HG03280 (cell line): Measurements from ENCODE around the gene ARHGAP18.

Experiments
- ATAC-seq: cut with Tn5 transposase; IDR thresholded peaks from one replicate; pipeline ENCODE4 v1.9.1; 2021; ENCODE audit warnings: mild to moderate bottlenecking, moderate library complexity; ENCODE audit not compliant: unreplicated experiment

ARHGAP18 gene, protein sequence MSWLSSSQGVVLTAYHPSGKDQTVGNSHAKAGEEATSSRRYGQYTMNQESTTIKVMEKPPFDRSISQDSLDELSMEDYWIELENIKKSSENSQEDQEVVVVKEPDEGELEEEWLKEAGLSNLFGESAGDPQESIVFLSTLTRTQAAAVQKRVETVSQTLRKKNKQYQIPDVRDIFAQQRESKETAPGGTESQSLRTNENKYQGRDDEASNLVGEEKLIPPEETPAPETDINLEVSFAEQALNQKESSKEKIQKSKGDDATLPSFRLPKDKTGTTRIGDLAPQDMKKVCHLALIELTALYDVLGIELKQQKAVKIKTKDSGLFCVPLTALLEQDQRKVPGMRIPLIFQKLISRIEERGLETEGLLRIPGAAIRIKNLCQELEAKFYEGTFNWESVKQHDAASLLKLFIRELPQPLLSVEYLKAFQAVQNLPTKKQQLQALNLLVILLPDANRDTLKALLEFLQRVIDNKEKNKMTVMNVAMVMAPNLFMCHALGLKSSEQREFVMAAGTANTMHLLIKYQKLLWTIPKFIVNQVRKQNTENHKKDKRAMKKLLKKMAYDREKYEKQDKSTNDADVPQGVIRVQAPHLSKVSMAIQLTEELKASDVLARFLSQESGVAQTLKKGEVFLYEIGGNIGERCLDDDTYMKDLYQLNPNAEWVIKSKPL

DNA sequence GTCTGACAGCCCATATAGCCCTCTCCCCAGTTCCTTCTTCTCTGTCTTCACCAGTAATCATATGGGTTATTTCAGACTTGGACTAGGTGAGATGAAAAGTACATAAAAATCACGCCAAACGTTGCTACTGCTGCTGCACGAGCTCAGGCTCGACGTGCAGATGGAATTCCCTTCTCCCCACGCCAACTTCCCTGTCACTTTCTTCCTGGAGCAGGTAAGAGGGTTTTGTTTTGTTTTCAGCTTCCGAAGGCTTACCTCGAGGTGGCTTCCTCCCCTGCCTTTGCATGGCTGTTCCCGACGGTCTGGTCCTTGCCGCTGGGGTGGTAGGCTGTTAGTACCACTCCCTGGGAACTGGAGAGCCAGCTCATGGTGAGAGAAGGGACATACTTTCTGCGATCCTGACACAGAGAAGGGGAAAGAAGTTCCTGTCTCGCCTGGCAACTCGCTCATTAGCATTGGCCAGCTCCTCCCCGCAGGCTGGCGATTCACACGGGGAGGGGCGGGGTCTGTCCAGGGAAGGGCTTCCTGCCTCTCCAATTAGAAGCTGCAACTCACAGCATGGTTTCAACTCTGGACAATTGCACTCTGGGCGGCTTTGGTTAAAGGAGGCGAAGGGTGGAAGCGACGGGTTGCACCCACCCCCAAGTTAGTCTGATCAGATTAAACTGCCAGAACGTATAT lies at the start of gene ARHGAP18:
TSS of gene ARHGAP18 (minus strand) at position 409 of the 681 bp plus-strand sequence. CDS start at position 368, 41 bp downstream.
- ATAC-seq = peak; percentile 96

DNA sequence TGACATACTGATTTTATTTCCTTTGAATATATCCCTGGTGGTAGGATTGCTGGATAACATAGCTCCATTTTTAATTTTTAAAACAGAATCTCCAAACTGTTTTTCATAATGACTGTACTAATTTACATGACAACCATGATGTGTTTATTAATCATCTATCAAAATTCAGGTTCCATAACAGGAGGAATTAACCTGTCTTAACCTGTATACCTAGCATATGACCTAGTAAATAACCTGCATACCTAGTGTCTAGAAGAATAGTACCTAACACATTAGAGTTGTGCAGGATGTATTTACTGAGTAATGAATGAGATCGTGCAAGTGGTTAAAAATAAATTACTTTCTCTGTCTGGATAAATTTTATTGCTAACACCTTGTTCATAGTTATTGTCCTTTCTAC lies 45.8 kb upstream of the ARHGAP18 start:
- no peak for ATAC-seq

DNA sequence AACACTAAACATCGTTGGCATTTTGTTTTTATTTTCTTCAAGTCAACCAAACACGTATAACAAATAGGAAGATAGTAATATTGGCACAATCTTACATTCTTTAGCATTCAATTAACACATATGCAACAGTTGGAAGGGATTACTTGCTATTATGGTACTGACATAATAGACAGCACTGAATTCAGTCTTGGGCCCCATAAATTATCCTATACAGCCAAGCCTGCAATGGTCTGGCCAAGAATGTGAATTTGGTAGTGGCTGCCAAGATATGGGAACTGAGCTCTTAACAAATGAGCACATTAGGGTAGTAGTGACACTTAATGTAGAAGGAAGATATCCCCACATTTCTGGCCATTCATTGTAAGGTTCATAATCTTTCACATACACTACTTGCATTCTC lies 44.8 kb upstream of the ARHGAP18 start:
- ATAC-seq = no peak

DNA sequence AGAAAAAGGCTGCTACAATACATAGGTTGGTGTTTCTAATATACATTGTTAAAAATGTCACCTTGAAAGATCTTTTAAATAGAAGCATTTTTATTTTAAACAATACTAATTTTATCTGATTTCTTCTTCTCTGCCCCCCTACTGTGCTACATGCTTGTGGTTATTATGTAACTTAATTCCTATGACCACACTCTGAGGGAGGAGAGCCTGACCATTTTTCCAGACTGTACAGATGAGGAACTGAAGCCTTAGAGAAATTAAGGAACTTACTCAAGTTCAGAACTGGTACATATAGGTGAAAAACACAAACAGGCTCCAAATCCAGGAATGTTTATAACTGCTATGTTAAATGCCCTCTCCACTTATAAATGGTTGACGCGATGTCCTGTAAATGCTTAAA lies 43.4 kb upstream of the ARHGAP18 start:
- no peak for ATAC-seq

DNA sequence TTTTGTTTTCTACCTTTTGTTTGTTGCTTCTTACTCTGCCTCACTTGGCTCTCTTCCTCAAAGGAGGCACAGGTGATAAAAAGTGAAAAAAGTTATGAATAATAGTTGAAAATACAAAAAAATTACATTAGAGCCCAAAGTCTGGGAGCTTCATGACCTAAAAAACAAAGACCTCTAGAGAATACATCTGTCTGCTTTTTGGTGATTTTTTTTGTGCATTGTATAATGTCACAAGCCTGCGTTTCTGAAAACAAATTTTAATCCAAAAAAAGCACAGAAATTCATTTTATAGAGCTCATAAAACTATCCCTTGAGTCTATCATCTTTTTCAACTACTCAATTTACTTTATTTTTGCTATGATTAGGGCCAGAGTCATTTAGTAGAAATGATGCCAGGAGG lies 41.4 kb upstream of the ARHGAP18 start:
- ATAC-seq = no peak

DNA sequence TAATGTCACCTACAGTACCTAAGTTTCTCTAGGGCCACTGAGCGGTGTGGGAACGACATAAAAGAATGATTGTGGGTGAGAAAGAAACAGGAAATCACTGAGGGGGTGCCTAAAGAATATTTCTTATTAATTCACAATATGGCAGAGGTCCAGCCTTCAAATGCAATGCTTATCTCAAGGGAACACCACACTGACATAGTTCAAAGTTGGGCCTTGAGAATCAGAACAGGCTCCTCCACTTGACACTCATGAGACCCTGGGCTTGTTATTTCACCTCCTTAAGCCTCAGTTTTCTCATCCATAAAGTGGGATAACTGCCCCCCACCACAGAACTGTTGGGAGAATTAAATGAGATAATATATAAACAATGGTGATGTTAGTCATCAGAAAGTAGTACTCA lies 40.4 kb upstream of the ARHGAP18 start:
- ATAC-seq = no peak

DNA sequence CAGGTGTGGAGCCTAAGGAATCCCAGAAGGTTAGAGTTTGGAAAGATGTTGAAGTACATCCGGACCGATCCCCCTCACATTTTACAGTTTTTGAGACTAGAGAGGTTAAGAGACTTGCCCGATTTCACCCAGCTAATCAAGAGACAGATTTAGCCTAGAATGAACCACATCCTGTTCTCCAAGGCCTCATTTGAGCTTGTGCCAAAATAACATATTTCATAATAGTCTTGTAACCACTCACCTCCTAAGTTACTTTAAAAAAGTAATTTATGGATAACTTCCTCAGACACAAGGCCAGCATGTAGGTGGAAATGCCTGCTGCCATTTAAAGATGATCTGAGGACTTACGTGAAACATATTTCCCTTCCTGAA lies 39.8 kb upstream of the ARHGAP18 start:
- no peak for ATAC-seq

DNA sequence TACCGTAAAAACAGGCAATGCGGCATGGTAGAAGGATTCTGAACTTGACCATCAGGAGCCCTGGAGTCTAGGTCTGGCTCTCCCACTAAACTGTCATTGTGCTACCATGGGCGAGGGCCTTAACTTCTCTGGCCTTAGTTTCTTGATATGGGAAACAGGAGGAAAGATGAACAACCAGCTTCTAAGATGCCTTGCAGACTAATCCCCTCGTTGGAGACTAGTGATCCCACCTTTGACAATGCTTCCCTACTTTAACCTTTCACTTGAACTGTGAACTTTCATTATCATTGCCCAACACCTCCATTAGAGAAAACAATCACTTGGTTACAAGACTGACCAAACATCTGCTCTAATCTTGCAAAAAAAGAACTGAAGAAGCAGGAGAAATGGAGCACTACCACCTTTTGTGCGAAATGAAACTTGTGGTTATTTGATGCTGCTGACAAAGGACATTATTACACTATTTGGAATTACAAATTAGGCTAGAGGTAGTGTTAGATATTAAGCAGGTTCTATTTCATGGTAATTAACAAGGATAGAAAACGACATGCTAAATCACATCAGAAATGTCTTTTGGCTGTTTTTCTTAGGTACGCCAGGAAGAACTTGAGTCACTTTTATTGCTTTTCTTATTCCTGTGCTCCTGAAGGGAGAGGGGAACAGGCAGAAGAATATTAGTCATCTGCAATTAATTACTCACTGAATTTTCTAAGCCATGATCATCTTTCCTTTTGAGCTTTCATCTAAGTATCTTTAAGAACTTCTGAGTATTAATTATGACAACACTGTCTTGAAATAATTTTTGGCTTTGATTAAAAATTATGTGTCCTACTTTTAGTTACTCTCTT lies 39.1 kb upstream of the ARHGAP18 start:
- ATAC-seq = no peak

DNA sequence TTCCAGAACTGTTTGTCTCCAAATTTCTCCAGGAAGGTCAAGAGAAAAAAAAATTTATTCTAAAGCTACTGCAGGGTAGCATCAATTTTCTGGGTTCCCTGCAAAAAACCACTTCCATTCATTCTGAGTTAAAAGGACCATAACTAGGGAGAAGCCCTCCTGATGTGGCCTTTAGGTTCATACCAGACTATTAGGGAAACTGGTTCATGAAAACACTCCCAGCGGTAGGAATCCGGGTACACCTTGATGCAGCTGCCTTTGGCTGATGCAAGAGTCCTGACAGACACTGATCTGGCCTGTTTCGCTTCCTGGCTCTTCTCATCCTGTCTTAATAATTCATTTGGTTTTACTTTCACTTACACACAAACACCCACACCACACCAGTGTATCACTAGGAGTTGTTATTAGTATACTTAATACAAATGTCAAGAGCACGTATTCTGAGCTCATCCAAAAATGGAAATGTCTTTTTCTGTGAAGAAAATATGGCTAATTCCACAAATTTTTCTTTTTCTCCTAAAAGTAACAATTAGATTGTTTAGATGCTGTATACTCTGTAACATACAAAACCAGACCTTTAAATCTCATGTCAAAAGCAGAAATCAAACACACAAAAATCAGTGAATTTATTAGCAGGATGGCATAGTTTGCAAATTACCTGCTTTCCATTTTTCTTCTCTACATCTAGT lies 38.4 kb upstream of the ARHGAP18 start:
- ATAC-seq = peak; percentile 89

DNA sequence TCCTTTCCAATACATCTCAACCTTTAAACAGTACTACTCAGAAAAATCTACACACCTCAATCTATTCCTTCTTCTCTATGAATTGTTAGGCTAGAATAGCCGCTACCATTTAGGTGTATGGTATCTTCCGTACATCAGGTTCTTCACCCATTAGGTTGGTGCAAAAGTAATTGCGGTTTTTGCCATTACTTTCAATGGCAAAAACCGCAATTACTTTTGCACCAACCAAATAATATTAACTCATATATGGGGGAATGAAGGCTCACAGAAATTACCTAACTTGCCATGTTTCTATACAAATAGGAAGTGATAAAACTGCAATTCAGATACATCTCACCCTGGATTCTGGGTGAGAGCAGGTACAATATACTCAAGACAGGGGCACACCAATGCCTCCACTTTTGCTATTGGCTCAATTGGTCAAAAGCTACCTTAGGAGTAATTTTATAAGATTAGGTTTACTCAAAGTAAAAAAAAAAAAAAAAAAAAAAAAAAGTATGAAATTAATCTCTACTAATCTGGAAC lies 37.7 kb upstream of the ARHGAP18 start:
- no peak for ATAC-seq

DNA sequence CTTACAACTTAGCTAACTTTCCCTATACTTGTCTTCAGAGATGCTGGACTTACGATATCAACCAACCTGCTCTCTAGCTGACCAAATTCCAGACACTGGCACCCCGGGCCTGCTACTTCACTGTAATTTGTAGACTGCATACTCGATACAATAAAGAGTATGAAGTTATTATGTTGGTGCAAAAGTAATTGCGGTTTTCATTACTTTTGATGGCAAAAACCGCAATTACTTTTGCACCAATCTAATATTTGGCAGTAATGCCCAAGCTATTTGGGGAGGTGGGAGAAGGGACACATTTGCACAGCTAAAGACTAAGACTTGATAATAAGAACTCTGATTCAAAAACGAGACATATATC lies 34.9 kb upstream of the ARHGAP18 start:
- no peak for ATAC-seq

DNA sequence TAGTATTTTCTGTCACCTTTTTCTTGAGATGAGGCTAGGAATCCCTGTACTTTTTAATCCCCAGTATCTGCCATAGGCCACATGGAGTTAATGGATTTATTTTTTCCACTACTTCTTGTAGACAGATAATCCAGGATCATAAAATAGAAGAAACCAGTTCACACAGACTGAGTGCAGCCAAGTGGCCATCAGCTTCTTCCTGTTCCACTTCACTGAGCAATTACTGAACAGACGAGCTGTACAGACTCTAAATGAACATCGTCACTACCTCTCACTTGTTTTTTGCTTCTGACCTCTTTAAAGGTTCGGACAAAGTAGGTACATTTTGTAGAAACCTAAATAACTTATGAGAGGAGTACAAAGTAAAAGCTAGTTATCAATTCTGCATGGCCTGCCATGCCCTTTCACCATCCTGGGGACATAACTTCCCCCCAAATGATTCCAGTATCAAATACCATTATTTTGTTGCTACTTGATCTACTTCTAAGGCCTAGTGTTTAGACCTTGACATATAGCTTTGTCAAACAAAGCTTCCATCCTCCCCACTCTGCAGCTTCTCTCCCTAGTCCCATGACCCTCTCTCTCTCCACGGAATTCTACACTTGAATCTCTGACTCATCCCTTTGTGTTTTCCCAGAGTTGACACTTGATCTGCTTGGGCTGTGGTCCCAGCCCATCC lies 34.4 kb upstream of the ARHGAP18 start:
- ATAC-seq = no peak

DNA sequence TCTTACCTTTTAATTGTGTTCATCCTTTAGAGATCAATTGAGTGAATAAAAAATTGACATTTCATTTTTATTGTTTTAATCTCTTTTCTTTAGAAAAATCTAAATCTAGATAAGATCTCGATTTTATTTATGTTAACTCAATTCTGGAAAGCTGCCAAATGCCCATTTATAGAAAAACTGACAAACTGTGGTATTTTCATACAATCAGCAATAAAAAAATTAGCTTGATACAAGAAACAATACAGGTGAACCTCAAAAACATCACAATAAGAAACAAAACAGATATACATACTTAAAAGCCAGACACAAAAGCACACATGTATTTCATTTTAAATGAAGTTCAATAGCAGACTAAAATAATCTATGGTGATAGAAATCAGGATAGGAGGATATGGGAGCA lies 30.0 kb upstream of the ARHGAP18 start:
- no peak for ATAC-seq

DNA sequence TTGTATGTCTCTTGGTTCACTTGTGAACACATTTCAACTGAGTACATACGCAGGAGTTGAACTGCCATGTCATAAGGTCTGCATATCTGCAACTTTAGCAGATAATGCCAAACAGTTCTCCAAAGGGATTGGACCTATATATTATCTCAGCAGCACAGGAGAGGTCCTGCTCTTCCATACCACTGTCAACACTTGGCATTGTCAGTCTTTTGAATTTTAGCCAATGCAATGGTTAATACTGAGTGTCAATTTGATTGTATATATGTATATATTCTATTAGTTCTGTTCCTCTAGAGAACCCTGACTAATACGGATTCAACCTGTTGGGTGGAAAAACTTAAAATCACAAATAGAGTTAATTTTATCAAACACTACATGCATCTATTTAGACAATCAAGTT lies 26.1 kb upstream of the ARHGAP18 start:
- ATAC-seq = no peak

DNA sequence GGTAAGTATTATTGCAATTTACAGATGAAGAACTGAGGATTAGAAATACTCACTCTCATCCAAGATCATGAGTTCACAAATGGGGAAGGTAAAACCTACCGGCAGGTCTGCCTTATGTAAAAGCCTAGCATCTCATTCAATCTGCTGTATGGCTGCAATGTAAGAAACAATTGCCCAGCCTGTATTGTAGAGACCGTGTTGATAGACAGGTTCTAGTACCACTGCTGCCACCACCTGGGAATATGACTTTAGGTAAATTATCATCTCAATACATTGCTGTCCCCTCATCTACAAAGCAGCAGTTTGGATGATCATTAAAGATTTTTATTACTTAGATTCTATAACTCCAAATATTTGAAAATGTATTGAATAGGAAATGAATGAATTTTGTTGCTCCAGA lies 23.3 kb upstream of the ARHGAP18 start:
- ATAC-seq = no peak

DNA sequence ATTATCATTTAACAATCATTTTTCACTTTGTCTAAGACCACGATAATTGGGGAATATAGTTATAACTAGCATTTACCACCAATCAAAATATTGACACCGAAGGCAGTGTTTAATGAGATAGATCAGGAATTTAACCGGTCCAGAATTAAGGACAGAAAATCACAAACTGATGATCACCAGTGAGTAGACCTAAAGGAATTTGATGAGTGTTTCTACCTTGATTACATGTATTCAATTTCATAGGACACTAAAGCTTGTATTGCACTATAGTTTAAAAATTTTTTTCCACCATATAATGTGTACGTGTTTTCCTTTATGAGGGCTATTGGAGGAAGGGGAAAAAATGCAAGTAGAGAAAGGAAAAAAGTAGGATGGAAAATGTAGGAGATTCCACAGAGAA lies 22.6 kb upstream of the ARHGAP18 start:
- ATAC-seq = no peak

DNA sequence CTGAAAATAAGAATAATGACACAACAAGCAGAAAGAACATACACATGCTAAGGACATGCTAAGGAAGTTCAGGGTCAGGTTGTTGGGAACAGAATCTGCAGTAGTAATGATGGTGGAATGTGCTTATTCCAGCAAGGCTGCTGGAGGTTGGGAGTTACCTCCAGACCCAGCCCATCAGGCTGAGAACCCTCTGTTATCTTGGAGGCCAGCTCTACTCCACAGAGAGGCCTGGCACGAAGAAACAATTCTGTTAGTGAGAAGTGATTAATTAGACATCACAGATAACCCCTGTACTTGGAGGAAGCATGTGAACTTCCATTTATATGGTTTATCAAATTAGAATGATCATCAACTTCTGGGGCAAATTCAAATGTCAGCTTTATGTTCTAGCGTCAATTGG lies 22.1 kb upstream of the ARHGAP18 start:
- ATAC-seq = no peak

DNA sequence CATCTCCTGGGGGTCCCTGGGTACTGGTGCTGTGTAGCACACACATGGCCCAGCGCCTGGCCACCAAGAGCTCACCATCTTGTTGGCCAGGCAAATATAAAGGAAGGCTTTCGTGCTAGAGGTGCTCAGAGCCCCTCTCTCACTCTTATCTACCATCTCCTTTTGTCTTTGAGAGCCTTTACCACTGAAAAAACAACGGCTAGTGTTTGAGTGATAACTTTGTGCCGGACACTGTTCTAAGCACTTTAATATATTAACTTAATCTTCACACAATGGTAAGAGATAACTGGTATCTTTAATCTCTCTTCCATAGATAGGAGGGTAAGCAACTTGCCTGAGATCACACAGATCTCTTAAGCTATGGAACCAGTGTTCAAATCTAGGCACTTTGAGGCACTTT lies 21.5 kb upstream of the ARHGAP18 start:
- no peak for ATAC-seq

DNA sequence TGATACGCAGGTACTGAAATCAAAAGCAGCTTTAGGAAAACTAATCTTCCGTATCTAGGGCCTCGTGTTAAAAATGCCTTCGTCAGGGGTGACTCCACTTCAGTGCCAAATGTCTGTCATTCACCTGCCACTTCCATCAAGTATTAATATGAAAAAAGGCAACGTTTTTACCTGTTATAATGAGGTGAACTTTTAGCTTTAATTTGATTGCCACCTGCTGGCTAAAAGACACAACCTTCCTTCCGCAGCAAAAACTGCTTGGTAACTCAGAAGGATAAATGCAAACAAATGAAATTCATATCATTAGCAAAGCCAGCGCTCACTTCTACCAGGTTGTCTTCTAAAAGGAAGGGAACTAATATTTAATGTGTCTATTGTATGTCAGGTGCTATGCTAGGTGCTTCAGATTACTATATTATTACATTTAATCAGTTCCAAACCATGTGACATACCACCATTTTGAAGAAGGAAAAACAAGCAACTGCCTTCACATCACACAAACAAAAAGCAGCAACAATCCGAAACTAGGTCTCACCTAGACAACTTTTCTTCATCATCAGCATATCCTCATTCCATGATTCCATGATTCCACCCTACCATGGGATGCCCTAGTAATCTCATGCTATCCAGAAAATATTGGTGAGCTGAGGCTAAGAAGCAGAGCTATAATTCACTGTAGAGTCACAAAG lies 20.6 kb upstream of the ARHGAP18 start:
- peak; percentile 57 for ATAC-seq
